NT2/D1 (cell line): ENCODE data around the gene PARD6G.
A peak's percentile ranks its signal among the peaks of the same experiment; 100 is the strongest.

ENCODE experiments used
- DNase-seq: peaks from one replicate; pipeline ENCODE4 v3.0.0-alpha.2; 2011; ENCODE audit warnings: low read depth, low spot score
- H3K27me3 ChIP-seq: 2 replicates; pipeline ENCODE4 v1.6.0; 2011; ENCODE audit warnings: mild to moderate bottlenecking; ENCODE audit not compliant: insufficient read length, insufficient read depth
- H3K36me3 ChIP-seq: 2 replicates; pipeline ENCODE4 v1.6.1; 2011; ENCODE audit warnings: mild to moderate bottlenecking, low read length, mixed read lengths; ENCODE audit not compliant: insufficient read depth, insufficient read length
- H3K4me1 ChIP-seq: 2 replicates; pipeline ENCODE4 v1.5.1; 2011; ENCODE audit not compliant: insufficient read depth, insufficient read length
- H3K4me3 ChIP-seq: 2 replicates; pipeline ENCODE4 v1.5.1; 2011; ENCODE audit warnings: low read depth; ENCODE audit not compliant: insufficient read length
- H3K9ac ChIP-seq: 2 replicates; pipeline ENCODE4 v1.6.0; 2011; ENCODE audit warnings: low read depth; ENCODE audit not compliant: insufficient read length
- H3K9me3 ChIP-seq: 2 replicates; pipeline ENCODE4 v1.5.1; 2011; ENCODE audit warnings: mild to moderate bottlenecking, low read length; ENCODE audit not compliant: insufficient read depth
- SUZ12 ChIP-seq: IDR thresholded peaks from 2 replicates; pipeline ENCODE4 v1.6.1; 2011; ENCODE audit not compliant: insufficient read length, insufficient read depth; ENCODE audit errors: extremely low read depth
- YY1 ChIP-seq: IDR thresholded peaks from 2 replicates; pipeline ENCODE4 v1.6.1; 2011; ENCODE audit not compliant: insufficient read length, insufficient read depth
- ZNF274 ChIP-seq: IDR thresholded peaks from 2 replicates; pipeline ENCODE4 v1.6.1; 2011; ENCODE audit warnings: mild to moderate bottlenecking, low read depth, low read length

Gene PARD6G

GRCh38 chr18:80112624-80113248 is 134.6 kb downstream of the PARD6G start:
- H3K9ac ChIP-seq = no peak overlapping the region
- TF ChIP-seq SUZ12 (no peak), YY1 (no peak), ZNF274 (no peak)

GRCh38 chr18:80109676-80110078 is 137.6 kb downstream of the PARD6G start:
- H3K9ac ChIP-seq = peak overlapping the region; percentile 38
- peaks cover 5% of the 10 kb centered on the region; the same call in 1 of the 2 replicates for H3K9me3 ChIP-seq
- TF ChIP-seq SUZ12 (no peak), ZNF274 (no peak), YY1 (no peak)
- peaks cover 8% of the 10 kb centered on the region for H3K4me1 ChIP-seq
- no peak for DNase-seq
- peaks cover 17% of the 10 kb centered on the region for H3K36me3 ChIP-seq
- H3K4me3 ChIP-seq = peak overlapping the region; percentile 70
- no peaks in the 10 kb centered on the region for H3K27me3 ChIP-seq

More at GRCh38 chr18:80112624-80113248, 134.6 kb downstream of the PARD6G start:
- DNase-seq = no peak
- H3K36me3 ChIP-seq = peaks cover 24% of the 10 kb centered on the region
- peaks cover 4% of the 10 kb centered on the region for H3K4me1 ChIP-seq
- no peaks in the 10 kb centered on the region for H3K27me3 ChIP-seq
- peaks cover 5% of the 10 kb centered on the region; the same call in 1 of the 2 replicates for H3K9me3 ChIP-seq
- H3K4me3 ChIP-seq = no peak overlapping the region

- peak; percentile 89 for DNase-seq
- TF ChIP-seq SUZ12 = no peak
- peak; percentile 42 for TF ChIP-seq YY1
- Histone ChIP-seq H3K9me3 (peaks cover 5% of the 10 kb centered on the region; the same call in 1 of the 2 replicates), H3K27me3 (no peaks in the 10 kb centered on the region), H3K9ac (peak within 1 kb of the TSS; percentile 71), H3K4me1 (peaks cover 8% of the 10 kb centered on the region), H3K4me3 (peak within 1 kb of the TSS; percentile 70), H3K36me3 (peaks cover 15% of the 10 kb centered on the region)
Measured at GRCh38 chr18:80108739-80109675, 138.3 kb downstream of the PARD6G start, which contains the start of gene ADNP2. ADNP2 (plus strand) TSS chr18:80109262; CDS start chr18:80117543, 8,281 bp downstream.

GRCh38 chr18:80108121-80108536 is 139.2 kb downstream of the PARD6G start:
- peaks cover 5% of the 10 kb centered on the region; the same call in 1 of the 2 replicates for H3K9me3 ChIP-seq
- no peak for DNase-seq
- no peak overlapping the region for H3K4me3 ChIP-seq
- no peaks in the 10 kb centered on the region for H3K27me3 ChIP-seq
- peaks cover 12% of the 10 kb centered on the region for H3K4me1 ChIP-seq
- no peak for TF ChIP-seq SUZ12
- TF ChIP-seq YY1 = no peak
- TF ChIP-seq ZNF274 = no peak
- H3K9ac ChIP-seq = no peak overlapping the region
- H3K36me3 ChIP-seq = peaks cover 15% of the 10 kb centered on the region

GRCh38 chr18:80107426-80107825 is 139.9 kb downstream of the PARD6G start:
- Histone ChIP-seq H3K4me1 (peaks cover 12% of the 10 kb centered on the region), H3K27me3 (no peaks in the 10 kb centered on the region), H3K36me3 (peaks cover 15% of the 10 kb centered on the region), H3K9ac (no peak overlapping the region), H3K9me3 (peaks cover 5% of the 10 kb centered on the region; the same call in 1 of the 2 replicates), H3K4me3 (no peak overlapping the region)
- DNase-seq = no peak
- TF ChIP-seq YY1 (no peak), SUZ12 (no peak), ZNF274 (no peak)
